Skeletal muscle tissue (tissue), 4 donors: ENCODE results near the gene PPM1H. TPM values are rescaled to one million over a fixed set of nuclear protein-coding genes. Genes with fewer than 3 reads are reported as not detected.

ENCODE experiments used
- H3K27ac ChIP-seq: one replicate; pipeline ENCODE4 v1.7.0; 2013; ENCODE audit warnings: mild to moderate bottlenecking, low read depth, low read length, inconsistent platforms
- H3K27me3 ChIP-seq, 3 donors: one replicate each; pipeline ENCODE4 v1.7.0; 2013; ENCODE audit warnings: low read length in 3 of 3; ENCODE audit not compliant: control insufficient read depth in 3 of 3, insufficient read depth in 3 of 3
- H3K36me3 ChIP-seq, 3 donors: one replicate each; pipeline ENCODE4 v1.7.0; 2013; ENCODE audit warnings: low read length in 3 of 3; ENCODE audit not compliant: control insufficient read depth in 3 of 3, insufficient read depth in 3 of 3
- H3K4me1 ChIP-seq, 3 donors: one replicate each; pipeline ENCODE4 v1.7.0; 2013; ENCODE audit warnings: low read length in 3 of 3, mild to moderate bottlenecking in 3 of 3; ENCODE audit not compliant: control insufficient read depth in 3 of 3, insufficient read depth in 3 of 3
- H3K4me3 ChIP-seq, 3 donors: one replicate each; pipeline ENCODE4 v1.7.0; 2013; ENCODE audit warnings: low read length in 3 of 3
- H3K9ac ChIP-seq, 3 donors: one replicate each; pipeline ENCODE4 v1.7.0; 2013; ENCODE audit warnings: low read length in 3 of 3, mild to moderate bottlenecking in 3 of 3, moderate library complexity in 2 of 3, low read depth in 1 of 3
- H3K9me3 ChIP-seq, 3 donors: one replicate each; pipeline ENCODE4 v1.7.0; 2013; ENCODE audit warnings: low read length in 3 of 3; ENCODE audit not compliant: control insufficient read depth in 3 of 3
- total RNA-seq: library from RNA; depleted of rRNA; stranded (reverse); fragments of >200 nt; gene quantifications from one replicate; pipeline ENCODE4 v1.2.3, GENCODE V29; 2014
- donor health status: Osteomylitis.

PPM1H gene
- total RNA-seq, 1 donor from 2014 or later: 4.2 TPM

- Histone ChIP-seq H3K4me1 (no peaks in the 10 kb centered on the region), H3K4me3 (no peak overlapping the region), H3K9ac (no peak overlapping the region), H3K36me3 (no peaks in the 10 kb centered on the region), H3K27ac (no peak overlapping the region), H3K9me3 (no peaks in the 10 kb centered on the region), H3K27me3 (no peaks in the 10 kb centered on the region)
Measured at GRCh38 chr12:62806244-62806836, 128.6 kb downstream of the PPM1H start.

DNA sequence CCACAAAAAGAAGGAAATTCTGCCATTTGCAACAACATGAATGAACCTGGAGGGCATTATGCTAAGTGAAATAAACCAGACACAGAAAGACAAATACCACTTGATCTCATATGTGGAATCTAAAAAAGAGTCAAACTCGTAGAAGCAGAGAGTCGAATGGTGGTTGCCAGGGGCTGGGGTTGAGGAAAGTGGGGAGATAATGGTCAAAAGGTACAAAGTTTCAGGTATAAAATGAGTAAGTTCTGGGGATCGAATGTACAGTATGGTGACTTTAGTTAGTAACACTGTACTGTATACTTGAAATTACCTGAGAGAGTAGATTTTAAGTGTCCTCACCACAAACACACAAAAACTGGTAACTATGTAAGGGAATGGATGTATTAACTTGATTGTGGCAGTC, 129.4 kb downstream of the PPM1H start:
- Histone ChIP-seq H3K9me3 (no peaks in the 10 kb centered on the region), H3K27ac (no peak overlapping the region), H3K27me3 (no peaks in the 10 kb centered on the region), H3K9ac (no peak overlapping the region), H3K4me1 (no peaks in the 10 kb centered on the region), H3K36me3 (no peaks in the 10 kb centered on the region), H3K4me3 (no peak overlapping the region)

- Histone ChIP-seq H3K9me3 (no peaks in the 10 kb centered on the region), H3K9ac (no peak overlapping the region), H3K4me3 (no peak overlapping the region)
Measured at GRCh38 chr12:62803756-62804155, 131.2 kb downstream of the PPM1H start.

DNA sequence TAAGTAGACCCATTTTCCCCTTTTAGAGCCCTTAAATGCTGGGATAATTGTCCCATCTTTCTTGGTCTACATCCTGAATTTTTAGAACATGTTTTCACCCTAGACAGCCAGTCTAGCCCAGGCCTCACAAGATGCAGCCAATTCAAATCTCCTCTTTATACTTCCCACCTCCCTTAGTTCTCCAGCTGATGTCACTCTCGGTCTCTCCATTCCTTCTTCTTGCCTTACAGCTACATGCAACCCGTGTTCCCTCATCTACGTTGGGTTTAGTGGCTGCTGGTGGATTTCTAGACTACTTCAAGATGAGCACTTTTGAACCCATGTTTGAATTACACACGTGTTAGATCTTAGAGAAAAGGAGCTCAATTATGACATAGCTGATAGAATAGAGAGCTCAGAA, 132.0 kb downstream of the PPM1H start:
- Histone ChIP-seq H3K4me1 (no peaks in the 10 kb centered on the region), H3K9ac (no peak overlapping the region), H3K27me3 (no peaks in the 10 kb centered on the region), H3K4me3 (no peak overlapping the region), H3K9me3 (no peaks in the 10 kb centered on the region), H3K36me3 (no peaks in the 10 kb centered on the region), H3K27ac (no peak overlapping the region)

More at GRCh38 chr12:62803756-62804155, 131.2 kb downstream of the PPM1H start:
- Histone ChIP-seq H3K27me3 (no peaks in the 10 kb centered on the region), H3K4me1 (no peaks in the 10 kb centered on the region), H3K27ac (no peak overlapping the region), H3K36me3 (no peaks in the 10 kb centered on the region)

- no peaks in the 10 kb centered on the region for H3K9me3 ChIP-seq
- no peaks in the 10 kb centered on the region for H3K36me3 ChIP-seq
- H3K4me3 ChIP-seq: no peak overlapping the region
- no peaks in the 10 kb centered on the region for H3K4me1 ChIP-seq
- no peak overlapping the region for H3K9ac ChIP-seq
- no peaks in the 10 kb centered on the region for H3K27me3 ChIP-seq
- H3K27ac ChIP-seq: no peak overlapping the region
Measured at GRCh38 chr12:62802321-62802720, 132.6 kb downstream of the PPM1H start.

DNA sequence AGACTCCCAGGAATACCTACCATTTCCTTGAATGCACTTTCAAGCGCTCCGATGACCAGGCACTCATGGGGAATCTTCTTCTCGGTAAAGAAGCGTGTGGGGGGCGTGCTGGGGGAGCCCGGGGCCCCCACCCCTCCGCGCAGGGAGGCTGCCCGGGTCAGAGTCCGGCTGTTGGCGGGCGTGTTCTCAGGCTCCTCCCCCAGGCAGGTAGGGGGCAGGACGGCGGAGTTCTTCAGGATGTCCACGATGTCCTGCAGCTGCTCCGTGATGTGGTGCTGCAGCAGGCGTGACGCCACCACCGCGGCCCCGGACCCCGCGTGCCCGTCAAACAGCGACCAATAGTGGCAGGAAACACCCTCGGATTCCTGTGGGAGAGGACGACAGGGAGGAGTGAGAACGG, 133.2 kb downstream of the PPM1H start:
- H3K4me1 ChIP-seq: no peaks in the 10 kb centered on the region
- H3K4me3 ChIP-seq: no peak overlapping the region
- no peak overlapping the region for H3K27ac ChIP-seq
- H3K9me3 ChIP-seq: no peaks in the 10 kb centered on the region
- no peaks in the 10 kb centered on the region for H3K27me3 ChIP-seq
- no peaks in the 10 kb centered on the region for H3K36me3 ChIP-seq
- H3K9ac ChIP-seq: no peak overlapping the region

DNA sequence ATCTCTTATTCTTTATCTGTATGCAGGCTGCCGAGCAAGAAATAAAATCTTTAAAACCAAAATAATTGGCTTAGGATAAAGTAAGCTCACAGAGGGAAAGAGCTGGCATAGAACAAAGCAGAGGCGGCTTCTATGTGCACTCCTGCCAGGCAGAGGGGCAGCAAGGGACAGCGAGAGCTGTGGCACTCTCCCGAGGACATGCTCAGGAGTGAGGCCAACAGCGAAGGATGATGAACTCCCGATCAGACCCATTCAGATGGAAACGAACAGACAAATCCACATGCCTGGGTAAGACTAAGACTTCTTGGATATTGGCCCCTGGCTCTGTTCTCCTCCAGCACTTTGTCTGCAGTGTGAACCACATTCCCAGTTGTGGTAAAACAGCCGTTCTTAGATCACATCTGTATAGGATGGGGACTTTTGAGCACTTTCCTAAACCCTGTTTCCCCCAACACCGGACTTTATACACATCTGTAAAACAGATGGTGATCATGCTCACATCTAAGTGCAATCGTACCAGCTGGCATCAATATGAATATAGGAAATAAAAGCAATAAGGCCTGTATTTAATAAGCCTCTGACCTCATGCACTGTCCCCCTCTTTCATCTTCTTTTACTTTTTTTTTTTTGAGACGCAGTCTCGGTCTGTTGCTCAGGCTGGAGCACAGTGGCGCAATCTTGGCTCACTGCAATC, 134.1 kb downstream of the PPM1H start:
- H3K4me3 ChIP-seq: no peak overlapping the region
- H3K9me3 ChIP-seq: no peaks in the 10 kb centered on the region
- H3K36me3 ChIP-seq: no peaks in the 10 kb centered on the region
- H3K4me1 ChIP-seq: no peaks in the 10 kb centered on the region
- no peak overlapping the region for H3K9ac ChIP-seq
- H3K27ac ChIP-seq: no peak overlapping the region
- no peaks in the 10 kb centered on the region for H3K27me3 ChIP-seq

DNA sequence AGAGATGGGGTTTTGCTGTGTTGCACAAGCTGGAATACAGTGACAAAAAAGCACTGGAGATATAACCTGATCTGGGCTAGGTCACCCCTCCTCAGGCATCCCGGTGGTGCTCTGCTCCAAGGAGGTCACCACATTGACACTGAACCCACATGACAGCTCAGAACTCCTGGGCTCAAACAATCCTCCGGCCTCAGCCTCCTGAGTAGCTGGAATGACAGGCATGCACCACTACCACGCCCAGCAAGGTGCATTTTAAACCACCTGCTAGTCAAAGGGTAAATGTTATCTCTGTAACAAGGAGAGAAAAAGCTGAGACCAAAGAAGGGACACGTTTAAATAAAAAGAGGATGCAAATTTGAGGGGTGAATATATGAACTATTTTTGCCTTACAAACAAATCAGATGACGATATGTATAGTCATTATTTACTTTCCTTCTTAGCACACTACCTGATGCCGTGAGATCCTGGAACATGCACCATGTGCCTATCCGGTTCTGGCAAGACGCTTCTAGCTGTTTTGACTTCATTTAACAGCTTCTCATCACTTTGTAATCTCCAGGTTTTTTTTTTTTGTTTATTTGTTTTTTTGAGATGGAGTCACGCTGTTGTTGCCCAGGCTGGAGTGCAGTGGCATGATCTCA, 135.1 kb downstream of the PPM1H start:
- Histone ChIP-seq H3K36me3 (no peaks in the 10 kb centered on the region), H3K27me3 (no peaks in the 10 kb centered on the region), H3K9me3 (no peaks in the 10 kb centered on the region), H3K4me3 (no peak overlapping the region), H3K9ac (no peak overlapping the region), H3K4me1 (no peaks in the 10 kb centered on the region), H3K27ac (no peak overlapping the region)

- H3K4me3 ChIP-seq: no peak overlapping the region
- H3K27ac ChIP-seq: no peak overlapping the region
- no peaks in the 10 kb centered on the region for H3K36me3 ChIP-seq
- H3K9ac ChIP-seq: no peak overlapping the region
- H3K4me1 ChIP-seq: no peaks in the 10 kb centered on the region
- no peaks in the 10 kb centered on the region for H3K9me3 ChIP-seq
- no peaks in the 10 kb centered on the region for H3K27me3 ChIP-seq
Measured at GRCh38 chr12:62799126-62799736, 135.7 kb downstream of the PPM1H start.

- peak overlapping the region in 1 of 3 donors; percentile 18 for H3K9ac ChIP-seq
- H3K4me3 ChIP-seq: peak overlapping the region in 1 of 3 donors; percentile 64
- H3K36me3 ChIP-seq: no peaks in the 10 kb centered on the region
- peaks cover 3 to 4% (median 3%) of the 10 kb centered on the region in 3 donors for H3K4me1 ChIP-seq
- H3K27me3 ChIP-seq: no peaks in the 10 kb centered on the region
- H3K9me3 ChIP-seq: no peaks in the 10 kb centered on the region
- H3K27ac ChIP-seq: no peak overlapping the region
Measured at GRCh38 chr12:62794218-62794583, 140.7 kb downstream of the PPM1H start.
